GM23338 (cell line): ENCODE results near the gene P2RX7. TPM values are rescaled to one million over a fixed set of nuclear protein-coding genes. Genes with fewer than 3 reads are reported as not detected.
A peak's percentile ranks its signal among the peaks of the same experiment; 100 is the strongest.

Source experiments
- ATAC-seq: fragments of 200-7000 bp; cut with Tn5 transposase; 3 replicates; pipeline ENCODE4 v1.9.1; 2020
- DNase-seq: peaks from one replicate; pipeline ENCODE4 v3.0.0-alpha.2; 2015; ENCODE audit warnings: low spot score
- H2AFZ ChIP-seq: fragments of 200-600 bp; sonication (generic); 2 replicates; pipeline ENCODE4 v1.8.0; 2016; ENCODE audit warnings: antibody characterized with exemption, mild to moderate bottlenecking, moderate library complexity
- H3F3A ChIP-seq: fragments of 200-600 bp; sonication (generic); replicated peaks from 2 replicates; pipeline ENCODE4 v1.8.0; 2017; ENCODE audit warnings: antibody characterized with exemption, mixed run types, low read depth
- H3K27ac ChIP-seq: fragments of 200-600 bp; sonication (generic); 2 replicates; pipeline ENCODE4 v1.6.1; 2016; ENCODE audit warnings: low read depth
- H3K27me3 ChIP-seq: fragments of 200-600 bp; sonication (generic); 2 replicates; pipeline ENCODE4 v1.8.0; 2016; ENCODE audit warnings: mild to moderate bottlenecking, mixed run types, moderate library complexity; ENCODE audit not compliant: insufficient read depth
- H3K36me3 ChIP-seq: fragments of 200-600 bp; sonication (generic); 2 replicates; pipeline ENCODE4 v1.8.0; 2016; ENCODE audit warnings: mild to moderate bottlenecking; ENCODE audit not compliant: insufficient read depth
- H3K4me1 ChIP-seq: fragments of 200-600 bp; sonication (generic); 2 replicates; pipeline ENCODE4 v1.8.0; 2016; ENCODE audit warnings: mild to moderate bottlenecking, moderate library complexity; ENCODE audit not compliant: insufficient read depth
- H3K4me2 ChIP-seq: fragments of 200-600 bp; sonication (generic); 2 replicates; pipeline ENCODE4 v1.7.1; 2017; ENCODE audit warnings: mixed run types
- H3K4me3 ChIP-seq: fragments of 200-600 bp; sonication (generic); 2 replicates; pipeline ENCODE4 v1.6.1; 2016; ENCODE audit warnings: mixed run types
- H3K79me2 ChIP-seq: fragments of 200-600 bp; sonication (generic); replicated peaks from 2 replicates; pipeline ENCODE4 v1.8.0; 2017; ENCODE audit warnings: mild to moderate bottlenecking; ENCODE audit not compliant: insufficient read depth
- H3K9me2 ChIP-seq: fragments of 200-600 bp; sonication (generic); 2 replicates; pipeline ENCODE4 v1.8.0; 2017; ENCODE audit not compliant: insufficient read depth
- H4K20me1 ChIP-seq: fragments of 200-600 bp; sonication (generic); replicated peaks from 2 replicates; pipeline ENCODE4 v1.8.0; 2017; ENCODE audit warnings: mild to moderate bottlenecking; ENCODE audit not compliant: insufficient read depth
- H3K27ac Mint-ChIP-seq: 2 replicates; pipeline ENCODE4 v1.8.0; 2020; ENCODE audit warnings: inconsistent platforms, mild to moderate bottlenecking, moderate library complexity, mixed read lengths
- H3K27me3 Mint-ChIP-seq: 3 replicates; pipeline ENCODE4 v1.8.0; 2022; ENCODE audit warnings: low read depth, mild to moderate bottlenecking, moderate library complexity, mixed read lengths, inconsistent platforms; ENCODE audit not compliant: insufficient read depth, poor library complexity
- H3K36me3 Mint-ChIP-seq: 3 replicates; pipeline ENCODE4 v1.8.0; 2021; ENCODE audit warnings: low read depth, mild to moderate bottlenecking, inconsistent platforms, moderate library complexity, mixed read lengths
- H3K4me1 Mint-ChIP-seq: 3 replicates; pipeline ENCODE4 v1.8.0; 2020; ENCODE audit warnings: mild to moderate bottlenecking, inconsistent platforms, mixed read lengths
- H3K4me3 Mint-ChIP-seq: 3 replicates; pipeline ENCODE4 v1.8.0; 2021; ENCODE audit warnings: moderate library complexity, mild to moderate bottlenecking, inconsistent platforms, mixed read lengths
- H3K9me3 Mint-ChIP-seq: 3 replicates; pipeline ENCODE4 v1.8.0; 2020; ENCODE audit warnings: moderate library complexity, mild to moderate bottlenecking, inconsistent platforms, mixed read lengths
- JUNB ChIP-seq: IDR thresholded peaks from one replicate; pipeline ENCODE4 v1.6.1; 2016; ENCODE audit warnings: antibody characterized with exemption; ENCODE audit not compliant: unreplicated experiment
- NANOG ChIP-seq: IDR thresholded peaks from 2 replicates; pipeline ENCODE4 v1.6.1; 2016; ENCODE audit warnings: antibody characterized with exemption, borderline replicate concordance
- REST ChIP-seq: IDR thresholded peaks from one replicate; pipeline ENCODE4 v1.6.1; 2018; ENCODE audit warnings: antibody characterized with exemption; ENCODE audit not compliant: unreplicated experiment
- STAT1 ChIP-seq: IDR thresholded peaks from one replicate; pipeline ENCODE4 v1.6.1; 2016; ENCODE audit warnings: antibody characterized with exemption; ENCODE audit not compliant: unreplicated experiment
- ZNF331 ChIP-seq: fragments of 250-450 bp; sonication (Bioruptor Pico); IDR thresholded peaks from 2 replicates; pipeline ENCODE4 v1.5.0; 2020; ENCODE audit warnings: low read depth, mild to moderate bottlenecking, moderate library complexity
- polyA plus RNA-seq: library from polyadenylated mRNA; unstranded; fragments of >200 nt; fragmentation: Nextera tagmentation; extraction: Ambion mirVana; gene quantifications from 2 replicates; pipeline ENCODE4 v1.2.1, GENCODE V29; 2016
- total RNA-seq: library from RNA; depleted of rRNA; stranded (reverse); fragments of >200 nt; shearing (Covaris generic); gene quantifications from 2 replicates; pipeline ENCODE4 v1.2.3, GENCODE V29; 2014
- TF ChIP-seq, protein P1 (sequence below): fragments of 250-450 bp; sonication (Bioruptor Pico); IDR thresholded peaks from 2 replicates; pipeline ENCODE4 v1.5.0; 2020; ENCODE audit warnings: mild to moderate bottlenecking, moderate library complexity

Gene P2RX7
- total and polyA plus RNA-seq, 2 experiments from 2014 or later: 0.24 to 0.48 TPM

- Mint-ChIP-seq H3K4me3 (no peak overlapping the region), H3K9me3 (no peaks in the 10 kb centered on the region), H3K27me3 (peaks cover 2% of the 10 kb centered on the region), H3K27ac (no peak overlapping the region), H3K4me1 (no peaks in the 10 kb centered on the region), H3K36me3 (no peaks in the 10 kb centered on the region)
- H3K9me2 ChIP-seq: no peaks in the 10 kb centered on the region
- DNase-seq (no peak), ATAC-seq (no peak)
- peak overlapping the region; percentile 80; the same call in 1 of the 2 replicates for H2AFZ ChIP-seq
- no peak overlapping the region for H3K4me2 ChIP-seq
- H3K4me3 ChIP-seq: no peak overlapping the region
- H3K27me3 ChIP-seq: no peaks in the 10 kb centered on the region
- H3K36me3 ChIP-seq: no peaks in the 10 kb centered on the region
- H3K79me2 ChIP-seq: no peaks in the 10 kb centered on the region
- no peaks in the 10 kb centered on the region for H4K20me1 ChIP-seq
- TF ChIP-seq ZNF331 (CRISPR knock-in tag): no peak
- TF ChIP-seq NANOG: no peak
- TF ChIP-seq JUNB: no peak
- TF ChIP-seq STAT1: no peak
- TF ChIP-seq, protein P1, sequence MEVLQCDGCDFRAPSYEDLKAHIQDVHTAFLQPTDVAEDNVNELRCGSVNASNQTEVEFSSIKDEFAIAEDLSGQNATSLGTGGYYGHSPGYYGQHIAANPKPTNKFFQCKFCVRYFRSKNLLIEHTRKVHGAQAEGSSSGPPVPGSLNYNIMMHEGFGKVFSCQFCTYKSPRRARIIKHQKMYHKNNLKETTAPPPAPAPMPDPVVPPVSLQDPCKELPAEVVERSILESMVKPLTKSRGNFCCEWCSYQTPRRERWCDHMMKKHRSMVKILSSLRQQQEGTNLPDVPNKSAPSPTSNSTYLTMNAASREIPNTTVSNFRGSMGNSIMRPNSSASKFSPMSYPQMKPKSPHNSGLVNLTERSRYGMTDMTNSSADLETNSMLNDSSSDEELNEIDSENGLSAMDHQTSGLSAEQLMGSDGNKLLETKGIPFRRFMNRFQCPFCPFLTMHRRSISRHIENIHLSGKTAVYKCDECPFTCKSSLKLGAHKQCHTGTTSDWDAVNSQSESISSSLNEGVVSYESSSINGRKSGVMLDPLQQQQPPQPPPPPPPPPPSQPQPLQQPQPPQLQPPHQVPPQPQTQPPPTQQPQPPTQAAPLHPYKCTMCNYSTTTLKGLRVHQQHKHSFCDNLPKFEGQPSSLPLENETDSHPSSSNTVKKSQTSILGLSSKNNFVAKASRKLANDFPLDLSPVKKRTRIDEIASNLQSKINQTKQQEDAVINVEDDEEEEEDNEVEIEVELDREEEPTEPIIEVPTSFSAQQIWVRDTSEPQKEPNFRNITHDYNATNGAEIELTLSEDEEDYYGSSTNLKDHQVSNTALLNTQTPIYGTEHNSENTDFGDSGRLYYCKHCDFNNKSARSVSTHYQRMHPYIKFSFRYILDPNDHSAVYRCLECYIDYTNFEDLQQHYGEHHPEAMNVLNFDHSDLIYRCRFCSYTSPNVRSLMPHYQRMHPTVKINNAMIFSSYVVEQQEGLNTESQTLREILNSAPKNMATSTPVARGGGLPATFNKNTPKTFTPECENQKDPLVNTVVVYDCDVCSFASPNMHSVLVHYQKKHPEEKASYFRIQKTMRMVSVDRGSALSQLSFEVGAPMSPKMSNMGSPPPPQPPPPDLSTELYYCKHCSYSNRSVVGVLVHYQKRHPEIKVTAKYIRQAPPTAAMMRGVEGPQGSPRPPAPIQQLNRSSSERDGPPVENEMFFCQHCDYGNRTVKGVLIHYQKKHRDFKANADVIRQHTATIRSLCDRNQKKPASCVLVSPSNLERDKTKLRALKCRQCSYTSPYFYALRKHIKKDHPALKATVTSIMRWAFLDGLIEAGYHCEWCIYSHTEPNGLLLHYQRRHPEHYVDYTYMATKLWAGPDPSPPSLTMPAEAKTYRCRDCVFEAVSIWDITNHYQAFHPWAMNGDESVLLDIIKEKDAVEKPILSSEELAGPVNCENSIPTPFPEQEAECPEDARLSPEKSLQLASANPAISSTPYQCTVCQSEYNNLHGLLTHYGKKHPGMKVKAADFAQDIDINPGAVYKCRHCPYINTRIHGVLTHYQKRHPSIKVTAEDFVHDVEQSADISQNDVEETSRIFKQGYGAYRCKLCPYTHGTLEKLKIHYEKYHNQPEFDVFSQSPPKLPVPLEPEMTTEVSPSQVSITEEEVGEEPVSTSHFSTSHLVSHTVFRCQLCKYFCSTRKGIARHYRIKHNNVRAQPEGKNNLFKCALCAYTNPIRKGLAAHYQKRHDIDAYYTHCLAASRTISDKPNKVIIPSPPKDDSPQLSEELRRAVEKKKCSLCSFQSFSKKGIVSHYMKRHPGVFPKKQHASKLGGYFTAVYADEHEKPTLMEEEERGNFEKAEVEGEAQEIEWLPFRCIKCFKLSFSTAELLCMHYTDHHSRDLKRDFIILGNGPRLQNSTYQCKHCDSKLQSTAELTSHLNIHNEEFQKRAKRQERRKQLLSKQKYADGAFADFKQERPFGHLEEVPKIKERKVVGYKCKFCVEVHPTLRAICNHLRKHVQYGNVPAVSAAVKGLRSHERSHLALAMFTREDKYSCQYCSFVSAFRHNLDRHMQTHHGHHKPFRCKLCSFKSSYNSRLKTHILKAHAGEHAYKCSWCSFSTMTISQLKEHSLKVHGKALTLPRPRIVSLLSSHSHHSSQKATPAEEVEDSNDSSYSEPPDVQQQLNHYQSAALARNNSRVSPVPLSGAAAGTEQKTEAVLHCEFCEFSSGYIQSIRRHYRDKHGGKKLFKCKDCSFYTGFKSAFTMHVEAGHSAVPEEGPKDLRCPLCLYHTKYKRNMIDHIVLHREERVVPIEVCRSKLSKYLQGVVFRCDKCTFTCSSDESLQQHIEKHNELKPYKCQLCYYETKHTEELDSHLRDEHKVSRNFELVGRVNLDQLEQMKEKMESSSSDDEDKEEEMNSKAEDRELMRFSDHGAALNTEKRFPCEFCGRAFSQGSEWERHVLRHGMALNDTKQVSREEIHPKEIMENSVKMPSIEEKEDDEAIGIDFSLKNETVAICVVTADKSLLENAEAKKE (CRISPR knock-in tag): no peak
- TF ChIP-seq REST: no peak
- no peaks in the 10 kb centered on the region for H3F3A ChIP-seq
- no peaks in the 10 kb centered on the region for H3K4me1 ChIP-seq
- no peak overlapping the region for H3K27ac ChIP-seq
Observed at GRCh38 chr12:121196902-121197301, 64.2 kb downstream of the P2RX7 start.
